Measurements from ENCODE around the gene KIRREL3.

DNA sequence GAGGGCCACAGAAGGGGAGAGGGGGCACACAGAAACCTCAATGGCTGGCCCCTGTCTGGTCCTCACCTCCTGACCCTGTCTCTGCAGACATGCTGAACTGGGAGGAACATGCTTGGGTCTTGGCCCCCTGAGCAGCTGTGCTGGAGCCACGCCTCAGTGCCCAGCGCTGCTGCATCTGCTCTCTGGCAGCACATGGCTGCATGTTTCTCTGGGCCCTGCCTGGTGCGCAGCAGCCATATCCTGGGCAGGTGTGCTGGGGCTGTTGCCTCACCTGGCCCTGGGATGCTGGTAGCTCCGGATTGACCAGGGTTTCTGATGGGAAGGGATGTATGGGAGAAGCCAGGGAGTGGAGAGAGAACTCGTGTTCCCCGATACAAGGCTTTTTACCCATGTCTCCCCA is 397.1 kb downstream of the KIRREL3 start:
- TF ChIP-seq EZH2 (IDR thresholded peaks at IDR 0.05; ENCODE audit: insufficient read depth, poor library complexity, severe bottlenecking) (no peak), EZH2phosphoT487 (IDR thresholded peaks at IDR 0.05; ENCODE audit: insufficient read depth, low read depth) (no peak)
